OCI-LY3 (cell line): ENCODE results near the gene CSNK1A1.
A peak's percentile ranks its signal among the peaks of the same experiment; 100 is the strongest.
"Not testable (repeated sequence)": the region's sequence is repeated elsewhere in the genome, so short reads cannot be mapped to it uniquely, and the experiment has no call there.

Experiments
- H2AFZ ChIP-seq: fragments of 200-600, 300-600 bp; shearing (Covaris generic); 2 replicates; pipeline ENCODE4 v1.6.0; 2014; ENCODE audit warnings: antibody characterized with exemption, low read depth, low read length
- H3K27ac ChIP-seq: fragments of 200-600, 300-600 bp; sonication (generic); 2 replicates; pipeline ENCODE4 v1.5.1; 2014; ENCODE audit warnings: mild to moderate bottlenecking, low read length, moderate library complexity, mixed read lengths
- H3K27me3 ChIP-seq: fragments of 200-600, 300-600 bp; sonication (generic); 2 replicates; pipeline ENCODE4 v1.6.1; 2014; ENCODE audit warnings: low read depth, low read length, mixed read lengths
- H3K36me3 ChIP-seq: fragments of 200-600, 300-600 bp; sonication (generic); replicated peaks from 2 replicates; pipeline ENCODE3; 2014; ENCODE audit warnings: low read depth, low read length, mixed read lengths
- H3K4me1 ChIP-seq: fragments of 300-600, 200-600 bp; sonication (generic); 2 replicates; pipeline ENCODE4 v1.6.1; 2014; ENCODE audit warnings: low read length, mixed read lengths
- H3K4me2 ChIP-seq: fragments of 200-600, 300-600 bp; sonication (generic); 2 replicates; pipeline ENCODE4 v1.6.1; 2014; ENCODE audit warnings: low read length, mixed read lengths
- H3K4me3 ChIP-seq: fragments of 300-600, 200-600 bp; sonication (generic); 2 replicates; pipeline ENCODE4 v1.5.1; 2014; ENCODE audit warnings: antibody characterized with exemption, mild to moderate bottlenecking, low read length, moderate library complexity
- H3K79me2 ChIP-seq: fragments of 300-600, 200-600 bp; shearing (Covaris generic); 2 replicates; pipeline ENCODE4 v1.6.1; 2014; ENCODE audit warnings: mild to moderate bottlenecking, low read length, mixed read lengths
- H3K9ac ChIP-seq: fragments of 300-600, 200-600 bp; shearing (Covaris generic); 2 replicates; pipeline ENCODE4 v1.6.0; 2014; ENCODE audit warnings: mild to moderate bottlenecking, low read length, moderate library complexity
- H3K9me3 ChIP-seq: fragments of 200-600, 300-600 bp; shearing (Covaris generic); 2 replicates; pipeline ENCODE4 v1.6.1; 2014; ENCODE audit warnings: low read length, mixed read lengths; ENCODE audit not compliant: insufficient read depth
- H4K20me1 ChIP-seq: fragments of 200-600, 300-600 bp; sonication (generic); 2 replicates; pipeline ENCODE4 v1.6.1; 2016; ENCODE audit warnings: low read length, mixed read lengths; ENCODE audit not compliant: insufficient read depth
- EZH2phosphoT487 ChIP-seq: fragments of 200-600 bp; shearing (Covaris generic); IDR thresholded peaks from 2 replicates; pipeline ENCODE4 v1.6.1; 2018; ENCODE audit warnings: antibody characterized with exemption, mixed run types, low read depth
- TF ChIP-seq, protein P1 (sequence below): fragments of 200-600, 300-600 bp; sonication (generic); IDR thresholded peaks from 2 replicates; pipeline ENCODE4 v1.5.1; 2014; ENCODE audit warnings: antibody characterized with exemption, low read length, low read depth

Gene CSNK1A1

DNA sequence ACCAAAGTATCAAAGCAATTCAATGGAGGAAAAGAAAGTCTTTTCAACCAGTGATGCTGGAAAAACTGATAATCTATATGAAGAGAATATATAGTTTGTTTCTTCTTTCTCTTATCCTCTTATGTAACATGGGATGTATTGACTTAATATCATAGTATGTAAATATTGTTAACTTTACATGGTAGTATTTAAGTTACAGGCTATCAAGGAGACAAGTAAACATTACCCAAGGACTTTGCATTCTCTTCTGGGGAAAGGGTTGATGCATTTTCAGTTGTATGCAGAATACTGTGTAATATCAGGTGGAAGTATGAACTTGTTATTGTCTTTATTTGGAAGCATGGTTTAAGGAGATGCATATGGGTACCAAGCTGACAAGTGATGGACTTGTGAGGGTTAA, 20.9 kb upstream of the CSNK1A1 start:
- H3K4me1 ChIP-seq: peaks cover 7% of the 10 kb centered on the region; the same call in 1 of the 2 replicates
- no peaks in the 10 kb centered on the region for H3K27me3 ChIP-seq
- H3K4me2 ChIP-seq: no peak overlapping the region
- H3K9me3 ChIP-seq: no peaks in the 10 kb centered on the region
- no peak overlapping the region for H3K9ac ChIP-seq
- no peaks in the 10 kb centered on the region for H3K36me3 ChIP-seq
- H3K27ac ChIP-seq: no peak overlapping the region
- TF ChIP-seq, protein P1, sequence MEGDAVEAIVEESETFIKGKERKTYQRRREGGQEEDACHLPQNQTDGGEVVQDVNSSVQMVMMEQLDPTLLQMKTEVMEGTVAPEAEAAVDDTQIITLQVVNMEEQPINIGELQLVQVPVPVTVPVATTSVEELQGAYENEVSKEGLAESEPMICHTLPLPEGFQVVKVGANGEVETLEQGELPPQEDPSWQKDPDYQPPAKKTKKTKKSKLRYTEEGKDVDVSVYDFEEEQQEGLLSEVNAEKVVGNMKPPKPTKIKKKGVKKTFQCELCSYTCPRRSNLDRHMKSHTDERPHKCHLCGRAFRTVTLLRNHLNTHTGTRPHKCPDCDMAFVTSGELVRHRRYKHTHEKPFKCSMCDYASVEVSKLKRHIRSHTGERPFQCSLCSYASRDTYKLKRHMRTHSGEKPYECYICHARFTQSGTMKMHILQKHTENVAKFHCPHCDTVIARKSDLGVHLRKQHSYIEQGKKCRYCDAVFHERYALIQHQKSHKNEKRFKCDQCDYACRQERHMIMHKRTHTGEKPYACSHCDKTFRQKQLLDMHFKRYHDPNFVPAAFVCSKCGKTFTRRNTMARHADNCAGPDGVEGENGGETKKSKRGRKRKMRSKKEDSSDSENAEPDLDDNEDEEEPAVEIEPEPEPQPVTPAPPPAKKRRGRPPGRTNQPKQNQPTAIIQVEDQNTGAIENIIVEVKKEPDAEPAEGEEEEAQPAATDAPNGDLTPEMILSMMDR: no peak
- no peak for TF ChIP-seq EZH2phosphoT487
- H3K4me3 ChIP-seq: no peak overlapping the region
- no peak overlapping the region for H2AFZ ChIP-seq
- H3K79me2 ChIP-seq: no peaks in the 10 kb centered on the region
- H4K20me1 ChIP-seq: no peaks in the 10 kb centered on the region

DNA sequence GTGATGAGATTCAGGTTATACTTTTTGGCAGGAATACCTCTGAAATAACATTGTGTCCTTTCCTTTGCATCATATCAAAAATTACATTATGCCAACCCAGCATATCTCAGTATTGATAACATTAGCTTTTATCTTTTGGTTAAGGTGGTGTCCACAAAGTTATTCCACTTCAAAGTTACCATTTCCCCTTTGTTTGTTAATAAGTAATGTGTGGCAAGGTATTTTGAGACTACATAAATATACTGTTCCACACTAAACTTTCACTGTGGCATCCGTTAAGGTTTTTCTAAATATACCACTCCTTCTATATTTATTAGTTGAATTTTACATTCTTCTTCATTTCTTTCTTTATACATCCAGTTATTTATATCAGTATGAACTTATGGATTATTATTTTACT, 16.0 kb upstream of the CSNK1A1 start:
- H3K27me3 ChIP-seq: no peaks in the 10 kb centered on the region
- TF ChIP-seq, protein P1: no peak
- no peak overlapping the region for H3K27ac ChIP-seq

DNA sequence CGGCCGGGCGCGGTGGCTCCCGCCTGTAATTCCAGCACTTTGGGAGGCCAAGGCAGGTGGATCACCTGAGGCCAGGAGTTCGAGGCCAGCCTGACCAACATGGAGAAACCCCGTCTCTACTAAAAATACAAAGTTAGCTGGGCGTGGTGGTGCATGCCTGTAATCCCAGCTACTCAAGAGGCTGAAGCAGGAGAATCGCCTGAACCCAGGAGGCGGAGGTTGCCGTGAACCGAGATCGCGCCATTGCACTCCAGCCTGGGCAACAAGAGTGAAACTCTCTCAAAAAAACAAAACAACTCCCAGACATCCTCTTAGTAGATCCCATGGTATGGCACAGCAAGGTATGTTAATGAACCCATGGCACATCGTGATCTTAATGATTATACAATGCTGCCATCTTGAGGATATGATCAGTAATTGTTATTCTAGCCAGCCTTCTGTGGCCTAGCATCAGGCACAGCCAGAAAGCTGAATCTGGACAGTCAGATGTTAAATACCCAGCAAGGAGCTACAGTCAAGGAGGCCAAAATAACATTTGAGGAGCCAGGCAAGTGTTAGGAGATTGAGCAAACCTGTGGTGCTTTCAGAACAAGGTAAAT, 13.4 kb upstream of the CSNK1A1 start:
- H3K27me3 ChIP-seq, H4K20me1 ChIP-seq, H2AFZ ChIP-seq, H3K9me3 ChIP-seq, H3K9ac ChIP-seq, H3K4me1 ChIP-seq, H3K27ac ChIP-seq, H3K36me3 ChIP-seq, H3K79me2 ChIP-seq: not testable (repeated sequence)
- H3K4me3 ChIP-seq: peak overlapping the region; percentile 68
- TF ChIP-seq, protein P1: peak; percentile 57
- peak overlapping the region; percentile 68 for H3K4me2 ChIP-seq

More for the DNA sequence above, 16.0 kb upstream of the CSNK1A1 start:
- Histone ChIP-seq H3K4me3 (no peak overlapping the region), H3K9me3 (no peaks in the 10 kb centered on the region), H3K4me2 (no peak overlapping the region), H3K79me2 (no peaks in the 10 kb centered on the region), H2AFZ (no peak overlapping the region; the same call in 1 of the 2 replicates), H3K4me1 (peaks cover 8% of the 10 kb centered on the region; the same call in 1 of the 2 replicates), H3K9ac (no peak overlapping the region), H3K36me3 (no peaks in the 10 kb centered on the region), H4K20me1 (no peaks in the 10 kb centered on the region)

DNA sequence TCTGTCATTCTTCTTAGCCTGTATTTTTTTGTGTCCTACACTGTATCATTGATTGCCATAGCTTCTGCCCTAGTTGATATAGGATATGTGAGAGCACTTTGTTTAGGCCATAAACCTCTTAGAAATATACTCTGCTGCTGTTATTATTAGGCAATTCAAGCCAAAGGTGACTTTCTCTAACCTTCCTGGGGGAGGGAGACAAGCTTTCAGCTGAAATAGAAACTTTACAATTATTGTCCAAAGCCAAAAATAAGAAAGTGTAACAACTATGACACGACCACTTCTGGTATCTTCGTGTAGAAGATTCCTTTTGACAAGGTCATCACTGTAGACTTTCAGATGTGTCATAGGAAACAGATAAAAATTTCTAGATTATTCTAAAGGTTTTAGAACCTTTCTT, 12.2 kb upstream of the CSNK1A1 start:
- Histone ChIP-seq H3K9ac (no peak overlapping the region), H3K4me1 (peaks cover 8% of the 10 kb centered on the region; the same call in 1 of the 2 replicates), H3K27me3 (no peaks in the 10 kb centered on the region), H3K9me3 (no peaks in the 10 kb centered on the region), H3K79me2 (no peaks in the 10 kb centered on the region), H3K4me2 (no peak overlapping the region), H2AFZ (no peak overlapping the region; the same call in 1 of the 2 replicates), H3K36me3 (no peaks in the 10 kb centered on the region), H3K27ac (no peak overlapping the region), H3K4me3 (no peak overlapping the region), H4K20me1 (no peaks in the 10 kb centered on the region)
- TF ChIP-seq, protein P1: no peak
- TF ChIP-seq EZH2phosphoT487: no peak
